ENCODE measurements around the gene VENTX.

The VENTX gene

GRCh38 chr10:133224756-133225372 is 12.8 kb upstream of the VENTX start:
- Histone ChIP-seq H3K36me3 (ENCODE audit: control insufficient read depth in 2 of 2, insufficient read depth in 1 of 2, low read length in 2 of 2) (no peaks in the 10 kb centered on the region), H3K4me1 (ENCODE audit: control insufficient read depth, insufficient read depth, low read length) (no peaks in the 10 kb centered on the region), H3K27ac (ENCODE audit: extremely low read depth, low read depth, low read length) (no peak overlapping the region), H3K4me3 (ENCODE audit: low read depth, low read length) (no peak overlapping the region), H3K9me3 (ENCODE audit: control insufficient read depth, insufficient read depth, low read depth, low read length) (no peaks in the 10 kb centered on the region)
- peak; percentile 62 for TF ChIP-seq ZFHX2 (tag by site-specific recombination; conservative IDR thresholded peaks at IDR 0.05)
- no peak for TF ChIP-seq ZNF837 (tag by site-specific recombination; IDR thresholded peaks at IDR 0.05)
- TF ChIP-seq, protein P1, sequence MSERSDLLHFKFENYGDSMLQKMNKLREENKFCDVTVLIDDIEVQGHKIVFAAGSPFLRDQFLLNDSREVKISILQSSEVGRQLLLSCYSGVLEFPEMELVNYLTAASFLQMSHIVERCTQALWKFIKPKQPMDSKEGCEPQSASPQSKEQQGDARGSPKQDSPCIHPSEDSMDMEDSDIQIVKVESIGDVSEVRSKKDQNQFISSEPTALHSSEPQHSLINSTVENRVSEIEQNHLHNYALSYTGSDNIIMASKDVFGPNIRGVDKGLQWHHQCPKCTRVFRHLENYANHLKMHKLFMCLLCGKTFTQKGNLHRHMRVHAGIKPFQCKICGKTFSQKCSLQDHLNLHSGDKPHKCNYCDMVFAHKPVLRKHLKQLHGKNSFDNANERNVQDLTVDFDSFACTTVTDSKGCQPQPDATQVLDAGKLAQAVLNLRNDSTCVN (tag by site-specific recombination; optimal IDR thresholded peaks at IDR 0.05): no peak
- no peak for TF ChIP-seq BCL11A (tag by site-specific recombination; IDR thresholded peaks at IDR 0.05; ENCODE audit: low read depth)
- TF ChIP-seq EGR2 (tag by site-specific recombination; IDR thresholded peaks at IDR 0.05; ENCODE audit: low read depth): peak; percentile 57
- peak; percentile 37; the same call in 1 of the 2 replicates for TF ChIP-seq ZNF341 (tag by site-specific recombination; IDR thresholded peaks at IDR 0.05; ENCODE audit: low read depth)
- CTCF ChIA-PET: interaction anchor here (0.6 kb wide), 1 partner anchor 82 kb away, joined by 4 read pairs; no protein-coding TSS in a partner anchor
- POLR2A ChIA-PET: no interaction called here

- Histone ChIP-seq H3K4me3 (ENCODE audit: low read depth, low read length) (no peak overlapping the region), H3K4me1 (ENCODE audit: control insufficient read depth, insufficient read depth, low read length) (no peaks in the 10 kb centered on the region), H3K27ac (ENCODE audit: extremely low read depth, low read depth, low read length) (no peak overlapping the region), H3K36me3 (ENCODE audit: control insufficient read depth in 2 of 2, insufficient read depth in 1 of 2, low read length in 2 of 2) (no peaks in the 10 kb centered on the region), H3K9me3 (ENCODE audit: control insufficient read depth, insufficient read depth, low read depth, low read length) (no peaks in the 10 kb centered on the region)
- ChIA-PET POLR2A (no interaction called here), CTCF (no interaction called here)
- no peak for TF ChIP-seq FEZF1 (tag by site-specific recombination; IDR thresholded peaks at IDR 0.05)
- TF ChIP-seq ZNF626 (tag by site-specific recombination; IDR thresholded peaks at IDR 0.05): no peak
- TF ChIP-seq ZNF394 (tag by site-specific recombination; IDR thresholded peaks at IDR 0.05; ENCODE audit: borderline replicate concordance): no peak
- no peak for TF ChIP-seq KLF16 (tag by site-specific recombination; IDR thresholded peaks at IDR 0.05)
- no peak for TF ChIP-seq ZNF274 (IDR thresholded peaks at IDR 0.05; ENCODE audit: low read length)
- no peak for TF ChIP-seq ZNF274 (tag by site-specific recombination; IDR thresholded peaks at IDR 0.05; ENCODE audit: borderline replicate concordance)
- no peak for TF ChIP-seq ZNF184 (tag by site-specific recombination; IDR thresholded peaks at IDR 0.05)
- no peak for TF ChIP-seq ZSCAN23 (tag by site-specific recombination; IDR thresholded peaks at IDR 0.05)
Observed at GRCh38 chr10:133225707-133226191, 11.9 kb upstream of the VENTX start.

DNA sequence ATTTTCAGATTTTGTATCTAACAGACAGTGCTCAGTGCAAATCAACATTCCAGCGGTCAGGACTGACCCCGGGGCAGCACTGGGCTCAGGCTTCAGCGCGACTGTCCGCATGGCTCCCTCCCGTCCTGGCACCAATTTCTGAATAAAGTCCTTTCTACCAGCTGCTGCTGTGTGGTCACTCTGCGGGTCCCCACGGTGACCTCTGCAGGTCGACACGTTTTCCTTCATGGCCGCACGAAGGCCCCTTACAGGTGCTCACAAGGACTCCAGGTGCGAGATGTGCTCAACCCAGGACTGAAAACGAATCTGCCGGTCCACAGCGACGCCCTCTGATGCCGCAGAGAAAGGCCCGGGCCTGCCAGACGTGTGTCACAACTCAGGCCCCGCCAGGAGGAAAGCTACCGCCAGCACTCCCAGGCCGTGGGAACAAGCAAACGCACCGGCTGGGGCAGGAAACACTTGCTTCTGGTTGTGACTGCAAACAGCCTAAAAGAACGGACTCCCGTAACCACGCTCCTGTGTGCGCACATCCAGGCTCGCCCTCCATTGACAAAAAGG is 11.3 kb upstream of the VENTX start:
- POLR2A ChIA-PET: interaction anchor here (0.6 kb wide), 1 partner anchor 51 kb away, joined by 6 read pairs; no protein-coding TSS in a partner anchor
- Histone ChIP-seq H3K36me3 (ENCODE audit: control insufficient read depth in 2 of 2, insufficient read depth in 1 of 2, low read length in 2 of 2) (no peaks in the 10 kb centered on the region), H3K4me3 (ENCODE audit: low read depth, low read length) (no peak overlapping the region), H3K27ac (ENCODE audit: extremely low read depth, low read depth, low read length) (no peak overlapping the region), H3K4me1 (ENCODE audit: control insufficient read depth, insufficient read depth, low read length) (no peaks in the 10 kb centered on the region), H3K9me3 (ENCODE audit: control insufficient read depth, insufficient read depth, low read depth, low read length) (no peaks in the 10 kb centered on the region)
- CTCF ChIA-PET: no interaction called here
- TF ChIP-seq ZNF423 (tag by site-specific recombination; IDR thresholded peaks at IDR 0.05) (no peak), ZNF626 (tag by site-specific recombination; IDR thresholded peaks at IDR 0.05) (no peak), ZBTB48 (tag by site-specific recombination; IDR thresholded peaks at IDR 0.05) (no peak)

DNA sequence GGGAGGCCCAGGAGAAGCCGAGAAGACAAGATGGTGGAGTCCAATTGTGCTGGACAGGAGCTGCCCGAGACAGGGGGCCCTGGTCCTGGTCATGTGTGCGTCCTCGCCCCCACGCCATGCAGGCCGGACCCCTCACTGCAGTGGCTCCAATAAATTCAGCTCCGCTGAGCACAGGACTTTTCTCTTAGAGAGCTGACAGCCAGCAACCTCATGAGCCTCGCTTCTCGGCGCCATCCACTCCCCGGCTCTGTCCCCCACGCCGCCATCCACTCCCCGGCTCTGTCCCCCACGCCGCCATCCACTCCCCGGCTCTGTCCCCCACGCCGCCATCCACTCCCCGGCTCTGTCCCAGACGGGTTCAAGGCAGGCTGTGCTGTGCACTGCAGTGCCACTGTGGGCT is 10.4 kb upstream of the VENTX start:
- no peak for TF ChIP-seq OSR2 (tag by site-specific recombination; IDR thresholded peaks at IDR 0.05)
- CTCF ChIA-PET: no interaction called here
- H3K4me3 ChIP-seq (ENCODE audit: low read depth, low read length): no peak overlapping the region
- no peak overlapping the region for H3K27ac ChIP-seq (ENCODE audit: extremely low read depth, low read depth, low read length)
- no peaks in the 10 kb centered on the region for H3K4me1 ChIP-seq (ENCODE audit: control insufficient read depth, insufficient read depth, low read length)
- H3K36me3 ChIP-seq (ENCODE audit: control insufficient read depth in 2 of 2, insufficient read depth in 1 of 2, low read length in 2 of 2): no peaks in the 10 kb centered on the region
- POLR2A ChIA-PET: no interaction called here
- H3K9me3 ChIP-seq (ENCODE audit: control insufficient read depth, insufficient read depth, low read depth, low read length): no peaks in the 10 kb centered on the region
